ENCODE measurements around the gene TNNT2. TPM values are rescaled to one million over a fixed set of nuclear protein-coding genes. Genes with fewer than 3 reads are reported as not detected.

TNNT2 gene
- not detected in 2 replicates for total RNA-seq
- long read RNA-seq: 0 reads

DNA sequence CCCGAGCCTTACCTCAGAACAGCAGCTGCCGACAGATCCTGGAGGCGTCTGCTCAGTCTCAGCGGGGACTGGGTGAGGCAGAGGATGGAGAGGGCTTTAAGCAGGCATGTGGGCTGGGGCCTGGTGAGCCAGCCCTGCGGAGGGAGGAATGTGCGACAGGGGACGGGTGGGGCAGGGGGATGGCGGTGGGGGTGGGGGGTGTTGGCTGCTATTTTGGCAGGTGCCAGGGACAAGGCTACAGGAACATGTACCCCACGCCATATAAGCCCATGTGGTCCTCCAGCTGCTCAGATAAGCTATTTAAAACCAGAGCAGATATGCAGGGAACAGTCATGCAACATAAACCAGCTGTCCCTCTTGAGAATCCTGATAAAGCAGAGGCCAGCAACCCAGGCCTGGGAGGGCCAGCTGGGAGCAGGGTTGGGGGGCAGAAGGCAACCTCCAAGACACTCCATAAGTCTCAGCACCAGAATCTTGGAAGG is at the start of gene TNNT2:
TSS of gene TNNT2 (minus strand) at position 70 of the 482 bp plus-strand sequence. CDS start 4,426 bp downstream, outside the sequence.
- H3K36me3 Mint-ChIP-seq (ENCODE audit: low read depth): no peaks in the 10 kb centered on the region
- no peak for DNase-seq (ENCODE audit: low read depth, low spot score)
- peaks cover 7% of the 10 kb centered on the region for H3K27me3 Mint-ChIP-seq (ENCODE audit: low read depth)
- no peak within 1 kb of the TSS for H3K4me3 Mint-ChIP-seq
- no peaks in the 10 kb centered on the region for H3K9me3 Mint-ChIP-seq
- TF ChIP-seq, protein P1, sequence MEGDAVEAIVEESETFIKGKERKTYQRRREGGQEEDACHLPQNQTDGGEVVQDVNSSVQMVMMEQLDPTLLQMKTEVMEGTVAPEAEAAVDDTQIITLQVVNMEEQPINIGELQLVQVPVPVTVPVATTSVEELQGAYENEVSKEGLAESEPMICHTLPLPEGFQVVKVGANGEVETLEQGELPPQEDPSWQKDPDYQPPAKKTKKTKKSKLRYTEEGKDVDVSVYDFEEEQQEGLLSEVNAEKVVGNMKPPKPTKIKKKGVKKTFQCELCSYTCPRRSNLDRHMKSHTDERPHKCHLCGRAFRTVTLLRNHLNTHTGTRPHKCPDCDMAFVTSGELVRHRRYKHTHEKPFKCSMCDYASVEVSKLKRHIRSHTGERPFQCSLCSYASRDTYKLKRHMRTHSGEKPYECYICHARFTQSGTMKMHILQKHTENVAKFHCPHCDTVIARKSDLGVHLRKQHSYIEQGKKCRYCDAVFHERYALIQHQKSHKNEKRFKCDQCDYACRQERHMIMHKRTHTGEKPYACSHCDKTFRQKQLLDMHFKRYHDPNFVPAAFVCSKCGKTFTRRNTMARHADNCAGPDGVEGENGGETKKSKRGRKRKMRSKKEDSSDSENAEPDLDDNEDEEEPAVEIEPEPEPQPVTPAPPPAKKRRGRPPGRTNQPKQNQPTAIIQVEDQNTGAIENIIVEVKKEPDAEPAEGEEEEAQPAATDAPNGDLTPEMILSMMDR (conservative IDR thresholded peaks at IDR 0.05): no peak
- H3K4me1 Mint-ChIP-seq: no peaks in the 10 kb centered on the region
- no peak within 1 kb of the TSS for H3K27ac Mint-ChIP-seq (ENCODE audit: unreplicated experiment)

DNA sequence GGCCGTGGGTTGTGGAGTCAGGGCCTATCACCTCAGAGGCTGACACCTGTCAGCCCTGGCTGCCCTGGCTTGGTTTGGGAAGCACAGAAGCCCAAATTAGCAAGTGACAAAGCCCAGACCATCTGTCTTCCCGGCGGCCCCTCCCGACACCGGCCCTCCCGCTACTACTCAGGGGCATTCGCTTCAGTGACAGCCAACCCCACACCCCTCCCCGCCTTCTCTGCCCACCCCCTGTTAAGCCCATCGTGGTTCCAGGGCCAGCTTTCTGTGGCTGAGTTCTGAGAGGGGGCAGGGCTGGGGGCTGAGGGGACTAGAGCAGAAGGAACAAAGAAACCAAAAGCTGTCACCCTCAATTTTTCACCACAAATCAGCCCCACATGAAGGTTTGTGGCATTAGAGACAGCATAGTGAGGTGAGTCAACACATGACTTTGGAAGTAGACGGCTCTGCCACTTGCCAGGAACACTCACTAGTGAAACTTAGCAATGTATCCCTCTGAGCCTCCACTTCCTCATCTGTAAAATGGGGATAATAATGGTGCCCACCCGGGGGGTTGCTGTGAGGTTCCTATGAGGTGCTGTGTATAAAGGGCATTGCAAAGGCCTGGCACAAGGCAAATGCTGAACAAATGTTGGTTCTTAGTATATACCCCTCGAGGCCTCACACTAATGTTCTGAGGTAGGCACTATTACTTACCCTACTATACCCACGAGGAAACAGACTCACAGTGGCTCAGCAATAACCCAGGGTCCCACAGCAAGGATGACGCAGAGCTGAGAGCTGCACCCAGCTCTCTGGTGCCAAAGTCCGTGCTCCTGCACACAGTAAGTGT is 49.2 kb upstream of the TNNT2 start:
- TF ChIP-seq, protein P1 (conservative IDR thresholded peaks at IDR 0.05): no peak
- H3K4me1 Mint-ChIP-seq: peaks cover 27% of the 10 kb centered on the region
- no peak overlapping the region for H3K27ac Mint-ChIP-seq (ENCODE audit: unreplicated experiment)
- H3K36me3 Mint-ChIP-seq (ENCODE audit: low read depth): no peaks in the 10 kb centered on the region
- DNase-seq (ENCODE audit: low read depth, low spot score): no peak
- H3K9me3 Mint-ChIP-seq: no peaks in the 10 kb centered on the region
- no peak overlapping the region for H3K4me3 Mint-ChIP-seq
- no peaks in the 10 kb centered on the region for H3K27me3 Mint-ChIP-seq (ENCODE audit: low read depth)

DNA sequence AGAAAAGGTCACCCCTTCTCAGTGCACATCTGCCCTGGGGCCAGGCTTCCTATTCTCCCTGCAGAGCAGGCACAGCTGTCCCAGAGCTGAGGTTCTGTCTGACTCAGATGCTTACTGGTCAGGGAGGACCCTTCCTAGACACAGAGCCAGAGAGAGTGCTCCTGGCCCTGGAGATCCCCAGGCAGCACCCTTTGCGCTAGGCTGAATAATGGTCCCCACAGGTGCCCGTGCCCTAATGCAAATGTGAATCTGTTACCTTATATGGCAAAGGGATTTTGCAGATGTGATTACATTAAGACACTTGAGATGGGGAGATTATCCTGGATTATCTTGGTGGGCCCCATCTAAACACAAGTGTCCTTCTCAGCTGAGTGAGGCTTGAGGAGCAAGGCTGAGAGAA is 46.7 kb upstream of the TNNT2 start:
- H3K36me3 Mint-ChIP-seq (ENCODE audit: low read depth): no peaks in the 10 kb centered on the region
- TF ChIP-seq, protein P1 (conservative IDR thresholded peaks at IDR 0.05): no peak
- H3K27me3 Mint-ChIP-seq (ENCODE audit: low read depth): no peaks in the 10 kb centered on the region
- peaks cover 33% of the 10 kb centered on the region for H3K4me1 Mint-ChIP-seq
- peak overlapping the region; percentile 57 for H3K27ac Mint-ChIP-seq (ENCODE audit: unreplicated experiment)
- no peak for DNase-seq (ENCODE audit: low read depth, low spot score)
- no peak overlapping the region for H3K4me3 Mint-ChIP-seq
- no peaks in the 10 kb centered on the region for H3K9me3 Mint-ChIP-seq

DNA sequence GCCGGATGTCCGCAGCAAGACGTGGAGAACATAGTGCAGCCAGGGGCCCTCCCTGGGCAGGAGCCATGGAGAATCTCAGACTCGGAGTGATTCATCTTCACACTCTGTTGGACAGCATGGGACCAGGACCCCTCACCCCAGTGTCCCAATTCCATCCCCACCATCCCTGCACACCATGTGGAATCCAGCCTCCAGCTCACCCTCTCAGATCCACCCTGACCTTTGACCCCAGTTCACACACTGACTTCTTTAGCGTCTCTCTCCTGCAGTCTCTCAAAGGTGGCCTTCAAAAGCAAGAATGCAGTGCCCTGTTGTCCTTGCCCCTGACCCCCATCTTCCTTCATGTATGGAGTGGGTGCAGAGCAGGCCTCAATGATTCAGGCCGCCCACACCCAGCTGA is 46.2 kb upstream of the TNNT2 start:
- no peak for DNase-seq (ENCODE audit: low read depth, low spot score)
- Mint-ChIP-seq H3K36me3 (ENCODE audit: low read depth) (no peaks in the 10 kb centered on the region), H3K27me3 (ENCODE audit: low read depth) (no peaks in the 10 kb centered on the region), H3K4me3 (no peak overlapping the region), H3K9me3 (no peaks in the 10 kb centered on the region), H3K4me1 (peaks cover 33% of the 10 kb centered on the region), H3K27ac (ENCODE audit: unreplicated experiment) (no peak overlapping the region)
- TF ChIP-seq, protein P1 (conservative IDR thresholded peaks at IDR 0.05): no peak

DNA sequence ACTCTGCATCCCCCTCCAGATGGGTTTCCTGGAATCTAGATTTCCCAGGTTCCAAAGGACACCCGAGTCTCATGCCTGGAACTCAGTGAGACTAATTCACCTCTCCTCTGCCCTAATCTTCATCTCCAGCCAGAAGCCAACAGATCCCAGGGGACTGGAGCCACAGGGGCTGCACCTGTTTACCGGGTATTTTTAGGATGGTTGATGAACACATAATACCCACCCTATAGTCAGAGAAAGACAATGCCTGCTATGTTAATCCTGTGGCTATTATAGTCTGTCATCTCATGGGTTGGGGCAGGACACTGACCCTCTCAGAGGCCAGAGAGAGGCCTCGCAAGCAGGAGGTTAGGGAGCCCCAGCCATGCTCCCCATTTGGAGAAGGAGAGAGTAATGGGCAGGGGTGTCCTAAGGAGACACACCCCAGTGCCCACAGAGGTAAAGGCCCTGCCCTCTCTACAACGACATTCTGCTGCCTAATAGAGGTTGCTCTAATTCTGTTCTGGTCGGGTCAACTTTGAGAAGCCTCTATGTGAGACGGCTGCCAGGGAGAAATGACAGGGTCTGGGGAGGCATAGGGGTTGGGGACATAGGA is 45.1 kb upstream of the TNNT2 start:
- Mint-ChIP-seq H3K4me3 (no peak overlapping the region), H3K9me3 (no peaks in the 10 kb centered on the region), H3K27ac (ENCODE audit: unreplicated experiment) (peak overlapping the region; percentile 36), H3K27me3 (ENCODE audit: low read depth) (no peaks in the 10 kb centered on the region), H3K36me3 (ENCODE audit: low read depth) (no peaks in the 10 kb centered on the region), H3K4me1 (peaks cover 36% of the 10 kb centered on the region)
- TF ChIP-seq, protein P1 (conservative IDR thresholded peaks at IDR 0.05): no peak
- DNase-seq (ENCODE audit: low read depth, low spot score): no peak
